IPS DF 4.7 (cell line): ENCODE results near the gene TM2D1.
"Not testable (repeated sequence)": the region's sequence is repeated elsewhere in the genome, so short reads cannot be mapped to it uniquely, and the experiment has no call there.

Experiments
- DNase-seq: peaks from one replicate; pipeline ENCODE4 v3.0.0-alpha.2; 2013; ENCODE audit warnings: low spot score; ENCODE audit errors: extremely low read depth

Gene TM2D1

GRCh38 chr1:61718996-61719663 is 5.8 kb downstream of the TM2D1 start:
- not testable (repeated sequence) for DNase-seq

- DNase-seq: no peak
Observed at GRCh38 chr1:61711969-61712368, 13.0 kb downstream of the TM2D1 start.

- DNase-seq: not testable (repeated sequence)
Observed at GRCh38 chr1:61711257-61711656, 13.7 kb downstream of the TM2D1 start.

- no peak for DNase-seq
Observed at GRCh38 chr1:61709908-61710289, 15.0 kb downstream of the TM2D1 start.

- DNase-seq: no peak
Observed at GRCh38 chr1:61708953-61709907, 15.7 kb downstream of the TM2D1 start.

GRCh38 chr1:61699911-61700851 is 24.8 kb downstream of the TM2D1 start:
- DNase-seq: no peak

- no peak for DNase-seq
Observed at GRCh38 chr1:61692155-61692800, 32.7 kb downstream of the TM2D1 start.

- DNase-seq: no peak
Observed at GRCh38 chr1:61687901-61688300, 37.0 kb downstream of the TM2D1 start.

- DNase-seq: no peak
Observed at GRCh38 chr1:61682891-61683290, 42.0 kb downstream of the TM2D1 start.

GRCh38 chr1:61680500-61680899 is 44.4 kb downstream of the TM2D1 start:
- DNase-seq: no peak

- not testable (repeated sequence) for DNase-seq
Observed at GRCh38 chr1:61676881-61677280, 48.1 kb downstream of the TM2D1 start.

- no peak for DNase-seq
Observed at GRCh38 chr1:61674221-61674620, 50.7 kb downstream of the TM2D1 start.

- DNase-seq: no peak
Observed at GRCh38 chr1:61672376-61672775, 52.6 kb downstream of the TM2D1 start.

GRCh38 chr1:61670445-61670844 is 54.5 kb downstream of the TM2D1 start:
- no peak for DNase-seq

- no peak for DNase-seq
Observed at GRCh38 chr1:61670016-61670415, 54.9 kb downstream of the TM2D1 start.

GRCh38 chr1:61659061-61659460 is 65.9 kb downstream of the TM2D1 start:
- no peak for DNase-seq

- DNase-seq: no peak
Observed at GRCh38 chr1:61655453-61655852, 69.5 kb downstream of the TM2D1 start.

- no peak for DNase-seq
Observed at GRCh38 chr1:61654067-61654466, 70.9 kb downstream of the TM2D1 start.

GRCh38 chr1:61648983-61649742 is 75.8 kb downstream of the TM2D1 start:
- no peak for DNase-seq

GRCh38 chr1:61647142-61647541 is 77.8 kb downstream of the TM2D1 start:
- no peak for DNase-seq
